Body of pancreas (tissue), 4 donors: ENCODE measurements around the gene SYNJ1.
"Not testable (repeated sequence)": the region's sequence is repeated elsewhere in the genome, so short reads cannot be mapped to it uniquely, and the experiment has no call there.

Experiments used
- POLR2A ChIP-seq, 3 donors: fragments of 450-650 bp; IDR thresholded peaks; one replicate each; pipeline ENCODE4 v1.6.1; 2016; ENCODE audit warnings: antibody characterized with exemption in 3 of 3, mild to moderate bottlenecking in 2 of 3
- TF ChIP-seq, protein P1 (sequence below), 7 experiments: fragments of 450-650 bp in 4 of 7; fragments of 200-600 bp in 3 of 7; sonication (generic) in 3 of 7; IDR thresholded peaks; one replicate each; pipeline ENCODE4 v1.5.1; 2016 to 2019; ENCODE audit warnings: antibody characterized with exemption in 7 of 7

DNA sequence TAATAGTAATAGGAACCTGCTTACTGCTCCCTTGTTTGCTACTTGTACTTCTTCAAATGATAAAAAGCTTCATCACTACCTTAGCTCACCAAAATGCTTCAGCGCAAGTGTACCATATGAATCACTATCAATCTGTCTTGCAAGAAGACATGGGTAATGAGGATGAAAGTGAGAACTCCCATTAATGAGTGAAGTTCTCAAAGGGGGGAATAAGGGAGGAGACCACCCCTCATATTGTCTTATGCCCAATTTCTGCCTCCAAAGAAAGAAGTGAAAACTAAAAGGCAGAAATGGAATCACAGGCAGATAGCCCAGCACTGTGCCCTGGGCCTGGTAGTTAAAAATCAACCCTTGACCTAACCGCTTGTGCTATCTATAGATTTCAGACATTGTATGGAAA is 63.7 kb downstream of the SYNJ1 start:
- TF ChIP-seq, protein P1, sequence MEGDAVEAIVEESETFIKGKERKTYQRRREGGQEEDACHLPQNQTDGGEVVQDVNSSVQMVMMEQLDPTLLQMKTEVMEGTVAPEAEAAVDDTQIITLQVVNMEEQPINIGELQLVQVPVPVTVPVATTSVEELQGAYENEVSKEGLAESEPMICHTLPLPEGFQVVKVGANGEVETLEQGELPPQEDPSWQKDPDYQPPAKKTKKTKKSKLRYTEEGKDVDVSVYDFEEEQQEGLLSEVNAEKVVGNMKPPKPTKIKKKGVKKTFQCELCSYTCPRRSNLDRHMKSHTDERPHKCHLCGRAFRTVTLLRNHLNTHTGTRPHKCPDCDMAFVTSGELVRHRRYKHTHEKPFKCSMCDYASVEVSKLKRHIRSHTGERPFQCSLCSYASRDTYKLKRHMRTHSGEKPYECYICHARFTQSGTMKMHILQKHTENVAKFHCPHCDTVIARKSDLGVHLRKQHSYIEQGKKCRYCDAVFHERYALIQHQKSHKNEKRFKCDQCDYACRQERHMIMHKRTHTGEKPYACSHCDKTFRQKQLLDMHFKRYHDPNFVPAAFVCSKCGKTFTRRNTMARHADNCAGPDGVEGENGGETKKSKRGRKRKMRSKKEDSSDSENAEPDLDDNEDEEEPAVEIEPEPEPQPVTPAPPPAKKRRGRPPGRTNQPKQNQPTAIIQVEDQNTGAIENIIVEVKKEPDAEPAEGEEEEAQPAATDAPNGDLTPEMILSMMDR (IDR thresholded peaks at IDR 0.05), result not testable (repeated sequence)
- not testable (repeated sequence) for TF ChIP-seq POLR2A (IDR thresholded peaks at IDR 0.05)
